GM12872 (cell line): ENCODE results near the gene KRT27.

ENCODE experiments used
- CTCF ChIP-seq: IDR thresholded peaks from 3 replicates; pipeline ENCODE4 v1.5.1; 2011; ENCODE audit warnings: low read depth, mild to moderate bottlenecking, low read length, moderate library complexity; ENCODE audit not compliant: insufficient read depth

Gene KRT27

GRCh38 chr17:40772101-40772500 lies 10.2 kb downstream of the KRT27 start, which contains the start of gene KRT26:
KRT26 (minus strand) TSS chr17:40772201; CDS start chr17:40772113, 88 bp downstream.
- no peak for TF ChIP-seq CTCF

DNA sequence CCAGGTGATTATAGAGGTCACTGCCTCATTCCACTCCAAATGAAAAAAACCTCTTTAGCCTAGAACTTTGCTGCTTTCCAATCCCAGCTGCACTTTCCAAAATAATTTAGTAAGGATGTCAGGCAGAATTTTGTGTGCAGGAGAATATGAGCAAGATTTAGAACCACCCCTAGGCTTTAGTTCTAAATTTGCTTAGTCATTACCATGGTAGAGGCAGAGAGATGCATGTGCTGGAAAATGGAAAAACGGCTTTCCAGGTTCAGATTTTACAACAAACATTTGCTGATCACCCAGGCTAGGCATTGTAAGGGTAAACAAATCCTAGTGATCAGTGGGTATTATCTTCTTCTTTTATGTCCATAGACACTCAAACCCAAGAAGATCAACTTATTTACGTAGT lies 16.7 kb downstream of the KRT27 start:
- no peak for TF ChIP-seq CTCF

DNA sequence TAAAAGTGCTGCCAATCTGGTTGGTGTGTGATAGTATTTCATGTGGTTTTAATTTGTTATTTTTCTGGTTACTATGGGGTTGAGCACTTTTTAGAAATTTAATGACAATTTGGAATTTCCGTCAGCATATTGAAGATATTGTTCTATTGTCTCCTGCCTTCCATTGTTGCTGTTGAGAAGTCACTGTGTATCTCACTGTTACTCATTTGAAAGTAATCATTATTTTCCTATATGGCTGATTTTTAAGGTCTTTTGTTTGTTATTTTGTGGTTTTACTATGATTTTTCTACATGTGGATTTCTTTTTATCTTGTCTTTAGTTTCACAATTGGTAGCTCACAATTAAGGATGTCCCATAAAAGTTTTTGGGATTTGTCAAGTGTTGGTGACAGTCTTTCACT lies 18.6 kb downstream of the KRT27 start:
- TF ChIP-seq CTCF = no peak

DNA sequence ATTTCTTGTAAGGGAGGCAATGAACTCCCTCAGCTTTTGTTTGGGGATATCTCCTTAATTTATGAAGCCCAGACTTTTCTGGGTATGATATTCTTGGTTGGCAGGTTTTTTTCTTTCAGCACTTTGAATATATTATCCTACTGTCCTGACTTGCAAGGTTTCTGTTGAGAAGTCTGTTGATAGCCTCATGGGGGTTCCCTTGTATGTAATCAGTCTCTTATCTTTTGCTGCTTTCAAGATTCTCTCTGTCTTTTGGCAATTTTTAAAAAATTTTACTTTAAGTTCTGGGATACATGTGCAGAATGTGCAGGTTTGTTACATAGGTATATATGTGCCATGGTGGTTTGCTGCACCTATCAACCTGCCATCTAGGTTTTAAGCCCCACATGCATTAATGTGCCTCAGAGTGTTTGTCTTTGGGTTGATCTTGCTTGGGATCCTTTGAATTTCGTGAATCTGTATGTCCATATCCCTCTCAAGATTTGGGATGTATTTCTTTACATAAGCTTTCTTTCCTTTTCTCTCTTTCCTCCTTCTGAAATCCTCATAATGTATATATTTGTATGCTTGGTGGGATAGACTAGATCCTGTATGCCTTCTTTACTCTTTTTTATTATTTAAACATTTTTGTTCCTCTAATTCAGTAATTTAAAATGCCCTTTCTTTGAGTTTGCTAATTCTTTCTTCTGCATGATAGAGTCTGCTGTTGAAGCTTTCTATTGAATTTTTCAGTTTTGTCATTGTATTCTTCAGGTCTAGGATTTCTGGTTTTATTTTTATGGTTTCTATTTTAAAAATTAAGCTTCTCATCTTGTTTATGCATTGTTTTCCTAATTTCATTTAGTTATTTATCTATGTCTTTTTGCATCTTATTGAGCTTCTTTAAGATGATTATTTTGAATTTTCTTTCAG lies 22.0 kb downstream of the KRT27 start:
- TF ChIP-seq CTCF = no peak

DNA sequence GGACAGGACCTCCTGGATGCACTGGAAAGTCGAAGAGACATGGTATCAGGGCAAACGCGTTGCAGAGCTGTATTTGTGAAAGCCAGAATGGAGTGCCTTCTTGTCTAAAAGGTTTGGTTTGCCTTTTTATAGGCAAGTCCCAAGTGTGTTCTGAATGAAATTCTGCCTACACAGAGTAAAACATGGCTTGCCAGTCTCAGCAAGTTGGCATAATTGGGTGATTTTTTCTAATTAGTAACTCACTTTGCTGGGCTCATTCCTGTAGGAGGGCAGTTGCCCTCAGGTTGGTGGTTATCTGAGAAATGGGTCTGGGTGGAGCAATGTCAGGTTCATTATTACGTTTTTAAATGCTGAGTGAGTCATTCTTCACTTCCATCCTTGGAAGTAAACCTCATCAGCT lies 27.1 kb downstream of the KRT27 start, which contains the start of gene KRT25:
KRT25 (minus strand) TSS at position 101 of the 400 bp plus-strand sequence; CDS start at position 41, 60 bp downstream.
- TF ChIP-seq CTCF = no peak

- TF ChIP-seq CTCF = no peak
These were observed 28.5 kb downstream of the KRT27 start for GRCh38 chr17:40753804-40754203.

- TF ChIP-seq CTCF = no peak
These were observed 31.3 kb downstream of the KRT27 start for GRCh38 chr17:40751065-40751464.
